GM23248 (cell line): Measurements from ENCODE around the gene PLEKHA5. TPM values are rescaled to one million over a fixed set of nuclear protein-coding genes. Genes with fewer than 3 reads are reported as not detected.

Experiments used
- DNase-seq: peaks from one replicate; pipeline ENCODE4 v3.0.0-alpha.2; 2015
- H2AFZ ChIP-seq: fragments of 200-600 bp; sonication (generic); 2 replicates; pipeline ENCODE4 v1.6.1; 2016; ENCODE audit warnings: antibody characterized with exemption
- H3F3A ChIP-seq: fragments of 200-600 bp; sonication (generic); 2 replicates; pipeline ENCODE4 v1.6.1; 2016; ENCODE audit warnings: mild to moderate bottlenecking, antibody characterized with exemption, mixed run types; ENCODE audit not compliant: insufficient read depth
- H3K27ac ChIP-seq: fragments of 200-600 bp; sonication (generic); 2 replicates; pipeline ENCODE4 v1.5.1; 2016; ENCODE audit warnings: mild to moderate bottlenecking
- H3K27me3 ChIP-seq: fragments of 200-600 bp; sonication (generic); replicated peaks from 2 replicates; pipeline ENCODE4 v1.6.1; 2016; ENCODE audit warnings: mild to moderate bottlenecking; ENCODE audit not compliant: insufficient read depth
- H3K36me3 ChIP-seq: fragments of 200-600 bp; sonication (generic); 2 replicates; pipeline ENCODE4 v1.6.1; 2016; ENCODE audit warnings: low read depth, mild to moderate bottlenecking
- H3K4me1 ChIP-seq: fragments of 200-600 bp; sonication (generic); 2 replicates; pipeline ENCODE4 v1.6.1; 2016; ENCODE audit warnings: mild to moderate bottlenecking; ENCODE audit not compliant: insufficient read depth
- H3K4me2 ChIP-seq: fragments of 200-600 bp; sonication (generic); one replicate; pipeline ENCODE4 v1.6.1; 2016; ENCODE audit warnings: mild to moderate bottlenecking; ENCODE audit not compliant: unreplicated experiment
- H3K4me3 ChIP-seq: fragments of 200-600 bp; sonication (generic); 2 replicates; pipeline ENCODE4 v1.5.1; 2016; ENCODE audit warnings: mild to moderate bottlenecking
- H3K79me2 ChIP-seq: fragments of 200-600 bp; sonication (generic); 2 replicates; pipeline ENCODE4 v1.6.1; 2016; ENCODE audit warnings: mild to moderate bottlenecking; ENCODE audit not compliant: insufficient read depth
- H3K9ac ChIP-seq: fragments of 200-600 bp; sonication (generic); 2 replicates; pipeline ENCODE4 v1.6.1; 2016; ENCODE audit warnings: mild to moderate bottlenecking
- H3K9me2 ChIP-seq: fragments of 200-600 bp; sonication (generic); 2 replicates; pipeline ENCODE4 v1.6.1; 2016; ENCODE audit warnings: mixed run types, mild to moderate bottlenecking, moderate library complexity; ENCODE audit not compliant: insufficient read depth
- H3K9me3 ChIP-seq: fragments of 200-600 bp; sonication (generic); one replicate; pipeline ENCODE4 v1.6.1; 2017; ENCODE audit warnings: low read depth
- H4K20me1 ChIP-seq: fragments of 200-600 bp; sonication (generic); 2 replicates; pipeline ENCODE4 v1.6.0; 2016; ENCODE audit not compliant: insufficient read depth
- EZH2 ChIP-seq: fragments of 200-600 bp; sonication (generic); IDR thresholded peaks from 2 replicates; pipeline ENCODE4 v1.6.1; 2018; ENCODE audit warnings: antibody characterized with exemption, mild to moderate bottlenecking; ENCODE audit not compliant: insufficient read depth, poor library complexity, severe bottlenecking
- EZH2phosphoT487 ChIP-seq: fragments of 200-600 bp; sonication (generic); IDR thresholded peaks from 2 replicates; pipeline ENCODE4 v1.6.1; 2018; ENCODE audit warnings: antibody characterized with exemption, moderate library complexity, mild to moderate bottlenecking, low read depth; ENCODE audit not compliant: insufficient read depth
- WGBS, 2 experiments: methylation state at CpG; one replicate each; pipeline ENCODE4 v1.1.6; 2015 to 2017; ENCODE audit warnings: low lambda C conversion rate in 2 of 2, low coverage in 1 of 2; ENCODE audit errors: missing lambda C conversion rate in 2 of 2; 5-methylcytosine and 5-hydroxymethylcytosine counted together
- in situ Hi-C: fragments of 300-500 bp; cut with MboI; formaldehyde crosslinking; loops from 2 replicates; pipeline ENCODE4 v1.15.0; 2020
- polyA plus RNA-seq: library from polyadenylated mRNA; unstranded; fragments of >200 nt; fragmentation: Nextera tagmentation; extraction: Ambion mirVana; gene quantifications from 2 replicates; pipeline ENCODE4 v1.2.1, GENCODE V29; 2016
- total RNA-seq: library from RNA; depleted of rRNA; stranded (reverse); fragments of >200 nt; shearing (Covaris generic); gene quantifications from 2 replicates; pipeline ENCODE4 v1.2.3, GENCODE V29; 2014

Gene PLEKHA5
- total and polyA plus RNA-seq, 2 experiments from 2014 or later = 10.0 to 12.1 TPM

GRCh38 chr12:19144287-19144686, 14.8 kb downstream of the PLEKHA5 start:
- Histone ChIP-seq H3K36me3 (no peaks in the 10 kb centered on the region), H2AFZ (no peak overlapping the region), H4K20me1 (no peaks in the 10 kb centered on the region), H3F3A (no peaks in the 10 kb centered on the region), H3K9me3 (no peaks in the 10 kb centered on the region), H3K27me3 (no peaks in the 10 kb centered on the region), H3K4me2 (no peak overlapping the region), H3K79me2 (peaks cover 54% of the 10 kb centered on the region), H3K4me1 (0 out of 2 replicates have a peak, but pooled peaks cover 4% of the 10 kb centered on the region), H3K27ac (no peak overlapping the region), H3K9me2 (no peaks in the 10 kb centered on the region), H3K9ac (no peak overlapping the region), H3K4me3 (no peak overlapping the region)
- WGBS, 2 experiments = 90 to 92% methylated on average over 6 of the region's 6 CpGs
- DNase-seq = no peak
- in situ Hi-C loops = no loop called here
- no peak for TF ChIP-seq EZH2phosphoT487
- no peak for TF ChIP-seq EZH2

DNA sequence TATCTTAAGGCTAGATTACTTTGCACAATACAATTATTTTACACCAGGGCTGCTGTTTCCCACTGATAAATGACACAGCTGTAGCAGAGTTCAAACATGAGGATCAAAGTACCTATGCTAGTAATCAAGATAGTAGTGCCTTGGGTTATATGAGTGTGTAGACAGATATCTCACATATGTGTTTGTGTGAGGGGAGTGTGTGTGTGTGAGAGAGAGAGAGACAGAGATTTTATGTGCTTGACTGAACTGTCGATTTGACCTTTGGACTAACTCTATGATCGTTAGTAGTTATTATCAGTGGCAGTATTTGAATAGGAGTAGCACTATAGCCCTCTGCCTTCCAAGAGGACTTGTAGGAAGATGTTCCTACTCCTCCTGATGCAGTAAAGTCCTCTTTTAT, 15.5 kb downstream of the PLEKHA5 start:
- WGBS, 2 experiments = 98 to 100% methylated on average over 2 of the region's 2 CpGs
- H3K27ac ChIP-seq = no peak overlapping the region

DNA sequence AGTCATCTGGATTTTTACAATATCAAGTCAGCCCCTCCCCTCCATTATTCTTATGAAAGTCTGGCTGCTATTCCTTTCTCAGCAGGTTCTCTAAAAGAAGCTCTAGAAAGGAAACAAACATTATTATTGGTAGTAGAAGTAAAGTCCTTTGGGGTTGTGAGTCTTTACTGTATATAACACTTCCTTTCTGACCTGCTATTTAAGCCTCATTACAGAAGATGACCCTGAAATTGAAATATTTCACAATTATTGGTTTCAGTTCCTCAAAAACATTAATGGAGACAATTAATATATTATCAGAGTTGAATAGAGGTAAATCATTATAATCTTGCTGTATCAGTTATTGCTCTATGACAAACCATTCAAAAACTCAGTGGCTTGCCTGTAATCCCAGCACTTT, 19.3 kb downstream of the PLEKHA5 start:
- Histone ChIP-seq H3K9me2 (no peaks in the 10 kb centered on the region), H3K36me3 (0 out of 2 replicates have a peak, but pooled peaks cover 3% of the 10 kb centered on the region), H3K27me3 (no peaks in the 10 kb centered on the region), H4K20me1 (no peaks in the 10 kb centered on the region), H3K27ac (no peak overlapping the region), H2AFZ (no peak overlapping the region), H3K4me2 (no peak overlapping the region), H3K9ac (no peak overlapping the region), H3K79me2 (peaks cover 56% of the 10 kb centered on the region), H3K9me3 (no peaks in the 10 kb centered on the region), H3K4me1 (peaks cover 22% of the 10 kb centered on the region; the same call in 1 of the 2 replicates), H3K4me3 (no peak overlapping the region), H3F3A (no peaks in the 10 kb centered on the region)
- in situ Hi-C loops = no loop called here
- no peak for TF ChIP-seq EZH2phosphoT487
- TF ChIP-seq EZH2 = no peak
- no peak for DNase-seq

More for the DNA sequence above, 15.5 kb downstream of the PLEKHA5 start:
- Histone ChIP-seq H3K9ac (no peak overlapping the region), H3K36me3 (no peaks in the 10 kb centered on the region), H3K9me2 (no peaks in the 10 kb centered on the region), H3K27me3 (no peaks in the 10 kb centered on the region), H3K4me2 (no peak overlapping the region), H2AFZ (no peak overlapping the region), H3K9me3 (no peaks in the 10 kb centered on the region), H3F3A (no peaks in the 10 kb centered on the region), H3K79me2 (peaks cover 59% of the 10 kb centered on the region), H4K20me1 (no peaks in the 10 kb centered on the region), H3K4me3 (no peak overlapping the region), H3K4me1 (0 out of 2 replicates have a peak, but pooled peaks cover 3% of the 10 kb centered on the region)
- TF ChIP-seq EZH2phosphoT487 = no peak
- TF ChIP-seq EZH2 = no peak
- in situ Hi-C loops = no loop called here
- no peak for DNase-seq

DNA sequence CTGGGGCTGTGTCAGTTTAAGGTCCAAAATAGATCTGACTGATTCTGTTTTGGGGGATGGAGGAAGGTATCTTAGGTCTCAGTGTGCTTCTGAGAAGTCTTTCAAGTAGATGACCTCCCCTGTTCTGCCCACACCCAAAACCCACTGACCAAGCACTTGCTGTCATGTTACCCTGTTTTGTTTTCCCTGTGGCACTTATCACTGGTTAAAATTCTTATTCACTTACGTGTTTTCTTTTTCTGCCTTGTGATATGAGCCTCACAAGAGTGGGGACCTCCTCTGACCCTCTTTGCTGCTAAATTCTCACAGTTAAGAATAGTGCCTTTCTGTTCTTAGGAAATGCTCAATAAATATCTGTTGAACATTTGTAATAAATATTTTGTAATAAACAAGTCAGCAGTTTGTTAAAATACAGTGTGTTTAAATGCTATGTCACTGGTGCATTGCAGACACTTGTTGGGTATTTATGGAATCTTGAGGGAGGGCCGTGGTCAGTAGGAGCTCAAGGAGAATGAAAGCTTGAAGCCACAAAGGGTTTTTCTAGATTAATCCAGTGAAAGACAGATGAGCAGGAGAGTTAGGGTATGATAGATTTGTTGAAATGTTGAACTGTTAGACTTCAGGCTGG, 20.9 kb downstream of the PLEKHA5 start:
- Histone ChIP-seq H3K36me3 (0 out of 2 replicates have a peak, but pooled peaks cover 3% of the 10 kb centered on the region), H4K20me1 (no peaks in the 10 kb centered on the region), H3K27me3 (no peaks in the 10 kb centered on the region), H3K9ac (no peak overlapping the region), H3K4me2 (no peak overlapping the region), H3K4me3 (no peak overlapping the region), H2AFZ (no peak overlapping the region), H3K79me2 (peaks cover 50% of the 10 kb centered on the region), H3K4me1 (peaks cover 22% of the 10 kb centered on the region; the same call in 1 of the 2 replicates), H3F3A (no peaks in the 10 kb centered on the region), H3K27ac (no peak overlapping the region), H3K9me2 (no peaks in the 10 kb centered on the region), H3K9me3 (no peaks in the 10 kb centered on the region)
- in situ Hi-C loops = no loop called here
- DNase-seq = no peak
- TF ChIP-seq EZH2 = no peak
- no peak for TF ChIP-seq EZH2phosphoT487
- WGBS, 2 experiments = 80 to 81% methylated on average over 2 of the region's 2 CpGs

GRCh38 chr12:19151298-19151697, 21.8 kb downstream of the PLEKHA5 start:
- Histone ChIP-seq H3K36me3 (0 out of 2 replicates have a peak, but pooled peaks cover 3% of the 10 kb centered on the region), H3F3A (no peaks in the 10 kb centered on the region), H2AFZ (no peak overlapping the region), H3K4me1 (peaks cover 22% of the 10 kb centered on the region; the same call in 1 of the 2 replicates), H3K9me2 (no peaks in the 10 kb centered on the region), H4K20me1 (no peaks in the 10 kb centered on the region), H3K4me3 (no peak overlapping the region), H3K27ac (no peak overlapping the region), H3K79me2 (peaks cover 49% of the 10 kb centered on the region), H3K9me3 (no peaks in the 10 kb centered on the region), H3K27me3 (no peaks in the 10 kb centered on the region), H3K9ac (no peak overlapping the region), H3K4me2 (no peak overlapping the region)
- DNase-seq = no peak
- in situ Hi-C loops = no loop called here
- WGBS, 2 experiments = 43 to 57% methylated on average over 1 of the region's 1 CpG
- TF ChIP-seq EZH2phosphoT487 (no peak), EZH2 (no peak)
